Measurements from ENCODE around the gene GALM. TPM values are rescaled to one million over a fixed set of nuclear protein-coding genes. Genes with fewer than 3 reads are reported as not detected.

Gene GALM
- polyA plus RNA-seq, 1 experiment = 10.1 TPM

- CTCF ChIA-PET = no interaction called here
- Histone ChIP-seq H3K27me3 (ENCODE audit: control insufficient read depth, insufficient read depth, low read length) (no peaks in the 10 kb centered on the region), H3K4me3 (ENCODE audit: low read depth, low read length) (no peak overlapping the region), H3K36me3 (ENCODE audit: control insufficient read depth, insufficient read depth, low read length) (no peaks in the 10 kb centered on the region)
- no peak for DNase-seq (ENCODE audit: low read depth)
- POLR2A ChIA-PET = no interaction called here
- no peak for TF ChIP-seq CTCF (IDR thresholded peaks at IDR 0.05; ENCODE audit: insufficient read depth, low read depth, low read length)
Measured at GRCh38 chr2:38649176-38649728, 16.7 kb upstream of the GALM start.

GRCh38 chr2:38650012-38650411 lies 15.9 kb upstream of the GALM start:
- no peak overlapping the region for H3K4me3 ChIP-seq (ENCODE audit: low read depth, low read length)
- POLR2A ChIA-PET = no interaction called here
- no peak for TF ChIP-seq CTCF (IDR thresholded peaks at IDR 0.05; ENCODE audit: insufficient read depth, low read depth, low read length)
- peaks cover 2% of the 10 kb centered on the region for H3K27me3 ChIP-seq (ENCODE audit: control insufficient read depth, insufficient read depth, low read length)
- CTCF ChIA-PET = no interaction called here
- H3K36me3 ChIP-seq (ENCODE audit: control insufficient read depth, insufficient read depth, low read length) = no peaks in the 10 kb centered on the region
- DNase-seq (ENCODE audit: low read depth) = no peak

- CTCF ChIA-PET = no interaction called here
- DNase-seq (ENCODE audit: low read depth) = no peak
- Histone ChIP-seq H3K4me3 (ENCODE audit: low read depth, low read length) (no peak overlapping the region), H3K27me3 (ENCODE audit: control insufficient read depth, insufficient read depth, low read length) (peaks cover 2% of the 10 kb centered on the region), H3K36me3 (ENCODE audit: control insufficient read depth, insufficient read depth, low read length) (no peaks in the 10 kb centered on the region)
- no peak for TF ChIP-seq CTCF (IDR thresholded peaks at IDR 0.05; ENCODE audit: insufficient read depth, low read depth, low read length)
- POLR2A ChIA-PET = no interaction called here
Measured at GRCh38 chr2:38650717-38651116, 15.2 kb upstream of the GALM start.

GRCh38 chr2:38652431-38653273 lies 13.3 kb upstream of the GALM start:
- TF ChIP-seq CTCF (IDR thresholded peaks at IDR 0.05; ENCODE audit: insufficient read depth, low read depth, low read length) = no peak
- H3K36me3 ChIP-seq (ENCODE audit: control insufficient read depth, insufficient read depth, low read length) = no peaks in the 10 kb centered on the region
- ChIA-PET CTCF (interaction anchor here (0.6 kb wide), 1 partner anchor 116 kb away, joined by 3 read pairs; no protein-coding TSS in a partner anchor), POLR2A (no interaction called here)
- no peak overlapping the region for H3K4me3 ChIP-seq (ENCODE audit: low read depth, low read length)
- DNase-seq (ENCODE audit: low read depth) = no peak
- H3K27me3 ChIP-seq (ENCODE audit: control insufficient read depth, insufficient read depth, low read length) = peaks cover 2% of the 10 kb centered on the region

- ChIA-PET POLR2A (no interaction called here), CTCF (no interaction called here)
- TF ChIP-seq CTCF (IDR thresholded peaks at IDR 0.05; ENCODE audit: insufficient read depth, low read depth, low read length) = no peak
- Histone ChIP-seq H3K27me3 (ENCODE audit: control insufficient read depth, insufficient read depth, low read length) (peaks cover 2% of the 10 kb centered on the region), H3K36me3 (ENCODE audit: control insufficient read depth, insufficient read depth, low read length) (no peaks in the 10 kb centered on the region), H3K4me3 (ENCODE audit: low read depth, low read length) (no peak overlapping the region)
- no peak for DNase-seq (ENCODE audit: low read depth)
Measured at GRCh38 chr2:38653380-38653714, 12.6 kb upstream of the GALM start.

Measured in BJ (cell line).